Uterus (tissue), 4 donors: ENCODE measurements around the gene SCT. TPM values are rescaled to one million over a fixed set of nuclear protein-coding genes. Genes with fewer than 3 reads are reported as not detected.

Experiments
- DNase-seq, 2 donors: peaks; one replicate each; pipeline ENCODE4 v3.0.0-alpha.2; 2019 to 2020
- H3K27ac ChIP-seq, 2 donors: fragments of 200-600 bp; sonication (generic); 1 replicate in 1 of 2; 2 replicates in 1 of 2; pipeline ENCODE4 v1.5.1; 2016 to 2018
- H3K27me3 ChIP-seq, 2 donors: fragments of 200-600 bp; sonication (generic); one replicate each; pipeline ENCODE4 v1.5.1; 2018 to 2019; ENCODE audit warnings: control low read depth in 1 of 2
- H3K36me3 ChIP-seq, 2 donors: fragments of 200-600 bp; sonication (generic); one replicate each; pipeline ENCODE4 v1.5.1; 2019; ENCODE audit warnings: control low read depth in 1 of 2
- H3K4me1 ChIP-seq, 2 donors: fragments of 200-600 bp; sonication (generic); one replicate each; pipeline ENCODE4 v1.5.1; 2018 to 2019; ENCODE audit warnings: control low read depth in 1 of 2
- H3K4me3 ChIP-seq, 2 donors: fragments of 200-600 bp; sonication (generic); 1 replicate in 1 of 2; 2 replicates in 1 of 2; pipeline ENCODE4 v1.5.1; 2018 to 2019; ENCODE audit warnings: mild to moderate bottlenecking in 1 of 2
- H3K9me3 ChIP-seq, 2 donors: fragments of 200-600 bp; sonication (generic); one replicate each; pipeline ENCODE4 v1.5.1; 2019; ENCODE audit warnings: control low read depth in 1 of 2
- CTCF ChIP-seq, 4 experiments: fragments of 200-600 bp in 2 of 4; fragments of 450-650 bp in 2 of 4; sonication (generic) in 2 of 4; IDR thresholded peaks; one replicate each; pipeline ENCODE4 v1.5.1; 2016 to 2019; ENCODE audit warnings: antibody characterized with exemption in 4 of 4, mild to moderate bottlenecking in 2 of 4, moderate library complexity in 1 of 4
- POLR2A ChIP-seq, 2 donors: fragments of 450-650 bp; IDR thresholded peaks; one replicate each; pipeline ENCODE4 v1.6.1; 2016; ENCODE audit warnings: antibody characterized with exemption in 2 of 2, mild to moderate bottlenecking in 1 of 2, moderate library complexity in 1 of 2
- intact Hi-C: fragments of 100-400 bp; cut with DNase I; formaldehyde crosslinking; loops from one replicate; pipeline ENCODE4 v1.15.1; 2023; ENCODE audit warnings: low total_unique reads
- total RNA-seq, 4 donors: library from RNA; depleted of rRNA in 3 of 4; stranded (reverse); fragments of >200 nt in 3 of 4; gene quantifications; one replicate each; pipeline versions ENCODE4 v1.1.0 to v1.2.4, GENCODE V29; 2014 to 2023
- donor health status: DM: yes; HTN: yes; CAD: no.

The SCT gene
- total RNA-seq, 4 donors from 2014 or later, result not detected

GRCh38 chr11:597166-597725 lies 29.7 kb downstream of the SCT start:
- intact Hi-C loops, result no loop called here
- DNase-seq, result no peak
- no peak overlapping the region for H3K27ac ChIP-seq
- H3K4me1 ChIP-seq, result no peaks in the 10 kb centered on the region
- TF ChIP-seq POLR2A (IDR thresholded peaks at IDR 0.05) (no peak), CTCF (IDR thresholded peaks at IDR 0.05) (no peak)
- no peaks in the 10 kb centered on the region for H3K9me3 ChIP-seq
- H3K27me3 ChIP-seq, result no peaks in the 10 kb centered on the region
- H3K4me3 ChIP-seq, result no peak overlapping the region
- no peaks in the 10 kb centered on the region for H3K36me3 ChIP-seq

- no peaks in the 10 kb centered on the region for H3K9me3 ChIP-seq
- no peak overlapping the region for H3K4me3 ChIP-seq
- no peak for TF ChIP-seq POLR2A (IDR thresholded peaks at IDR 0.05)
- no peak for TF ChIP-seq CTCF (IDR thresholded peaks at IDR 0.05)
- no peak for DNase-seq
- no peaks in the 10 kb centered on the region for H3K36me3 ChIP-seq
- H3K27ac ChIP-seq, result no peak overlapping the region
- no peaks in the 10 kb centered on the region for H3K4me1 ChIP-seq
- H3K27me3 ChIP-seq, result no peaks in the 10 kb centered on the region
- intact Hi-C loops, result no loop called here
Measured at GRCh38 chr11:596374-596773, 30.6 kb downstream of the SCT start.

GRCh38 chr11:595400-595799 lies 31.6 kb downstream of the SCT start:
- Histone ChIP-seq H3K9me3 (no peaks in the 10 kb centered on the region), H3K27ac (no peak overlapping the region), H3K27me3 (no peaks in the 10 kb centered on the region), H3K4me1 (no peaks in the 10 kb centered on the region), H3K4me3 (no peak overlapping the region), H3K36me3 (no peaks in the 10 kb centered on the region)
- no peak for TF ChIP-seq CTCF (IDR thresholded peaks at IDR 0.05)
- no peak for TF ChIP-seq POLR2A (IDR thresholded peaks at IDR 0.05)
- DNase-seq, result no peak
- intact Hi-C loops, result no loop called here

GRCh38 chr11:593347-593746 lies 33.6 kb downstream of the SCT start:
- TF ChIP-seq POLR2A (IDR thresholded peaks at IDR 0.05), result no peak
- no peak for TF ChIP-seq CTCF (IDR thresholded peaks at IDR 0.05)
- H3K9me3 ChIP-seq, result no peaks in the 10 kb centered on the region
- intact Hi-C loops, result no loop called here
- no peak overlapping the region for H3K4me3 ChIP-seq
- no peaks in the 10 kb centered on the region for H3K27me3 ChIP-seq
- no peaks in the 10 kb centered on the region for H3K4me1 ChIP-seq
- H3K27ac ChIP-seq, result no peak overlapping the region
- no peak for DNase-seq
- H3K36me3 ChIP-seq, result no peaks in the 10 kb centered on the region

GRCh38 chr11:592918-593317 lies 34.1 kb downstream of the SCT start:
- no peaks in the 10 kb centered on the region for H3K36me3 ChIP-seq

More at GRCh38 chr11:592918-593317, 34.1 kb downstream of the SCT start:
- H3K4me1 ChIP-seq, result no peaks in the 10 kb centered on the region
- H3K9me3 ChIP-seq, result no peaks in the 10 kb centered on the region
- no peak overlapping the region for H3K27ac ChIP-seq
- H3K4me3 ChIP-seq, result no peak overlapping the region
- TF ChIP-seq POLR2A (IDR thresholded peaks at IDR 0.05) (no peak), CTCF (IDR thresholded peaks at IDR 0.05) (no peak)
- no peak for DNase-seq
- intact Hi-C loops, result no loop called here
- H3K27me3 ChIP-seq, result no peaks in the 10 kb centered on the region
